Measurements from ENCODE around the gene PRTFDC1. TPM values are rescaled to one million over a fixed set of nuclear protein-coding genes. Genes with fewer than 3 reads are reported as not detected.
"Not testable (repeated sequence)": the region's sequence is repeated elsewhere in the genome, so short reads cannot be mapped to it uniquely, and the experiment has no call there.

The PRTFDC1 gene
- total RNA-seq, 1 donor from 2014 or later, result 15.9 TPM

- no peak for DNase-seq (ENCODE audit: low spot score)
These were observed 102.7 kb downstream of the PRTFDC1 start for GRCh38 chr10:24849501-24850299.

- DNase-seq (ENCODE audit: low spot score), result no peak
These were observed 103.4 kb downstream of the PRTFDC1 start for GRCh38 chr10:24849051-24849450.

GRCh38 chr10:24848195-24848594 lies 104.2 kb downstream of the PRTFDC1 start:
- peak; percentile 68 for DNase-seq (ENCODE audit: low spot score)

DNA sequence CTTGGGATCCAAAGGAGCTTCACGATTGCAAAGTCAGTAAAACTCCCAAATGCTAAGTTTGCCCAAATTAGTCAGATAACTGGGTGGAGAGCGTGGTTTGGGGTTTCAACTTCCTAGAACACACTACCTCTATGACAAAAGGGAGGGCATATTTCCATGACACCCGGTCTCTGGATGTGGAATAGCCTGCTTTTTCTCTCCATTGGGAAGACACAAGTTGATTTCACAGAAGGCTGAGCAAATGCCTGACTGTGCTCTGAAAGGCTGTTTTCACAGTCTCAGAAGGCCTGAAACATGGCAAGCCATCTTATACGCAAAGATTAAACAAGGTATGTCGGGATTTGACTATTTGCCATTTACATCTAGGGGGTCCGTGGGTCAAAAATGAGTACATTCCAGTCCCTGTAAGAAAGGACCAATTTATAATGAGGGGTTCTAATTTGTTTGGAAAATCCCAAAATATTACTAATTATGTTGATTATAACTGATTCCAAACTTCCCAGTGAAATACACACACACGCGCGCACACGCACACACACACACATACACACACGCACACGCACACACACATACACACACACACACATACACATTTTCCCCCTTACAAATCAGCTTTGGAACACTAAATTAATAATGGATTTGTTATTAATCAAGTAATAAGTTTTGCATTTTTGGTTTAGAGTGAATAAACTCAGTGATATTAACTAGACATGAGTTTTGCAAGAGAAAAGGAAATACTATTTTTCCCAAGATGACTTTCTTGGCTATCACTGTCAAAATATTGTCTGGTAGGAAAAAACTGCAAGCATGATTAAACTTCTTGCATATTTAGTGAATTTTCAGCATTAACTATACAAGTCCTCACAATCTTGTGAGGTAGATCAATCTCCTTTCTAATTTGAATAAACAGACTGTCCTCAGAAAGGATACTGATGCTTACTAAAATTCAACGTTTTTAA lies 105.0 kb downstream of the PRTFDC1 start:
- DNase-seq (ENCODE audit: low spot score), result no peak

- no peak for DNase-seq (ENCODE audit: low spot score)
These were observed 107.7 kb downstream of the PRTFDC1 start for GRCh38 chr10:24844742-24845141.

DNA sequence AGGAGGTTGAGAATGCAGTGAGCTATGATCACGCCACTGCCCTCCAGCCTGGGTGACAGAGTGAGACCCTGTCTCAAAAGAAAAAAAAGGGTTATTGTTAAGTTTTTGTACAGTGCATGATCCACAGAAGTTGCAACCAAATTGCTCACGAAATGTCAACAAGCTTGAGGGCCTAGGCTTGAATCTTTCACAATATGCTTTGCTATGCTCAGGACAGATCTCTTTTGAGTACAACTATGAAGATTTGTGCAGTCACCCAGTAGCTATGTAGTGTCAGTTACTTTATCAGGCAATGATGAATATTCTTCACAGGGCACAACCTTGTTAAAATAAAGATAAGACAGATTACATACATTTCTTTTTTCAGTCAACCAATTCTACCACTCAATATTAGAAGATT lies 109.2 kb downstream of the PRTFDC1 start:
- DNase-seq (ENCODE audit: low spot score), result no peak

DNA sequence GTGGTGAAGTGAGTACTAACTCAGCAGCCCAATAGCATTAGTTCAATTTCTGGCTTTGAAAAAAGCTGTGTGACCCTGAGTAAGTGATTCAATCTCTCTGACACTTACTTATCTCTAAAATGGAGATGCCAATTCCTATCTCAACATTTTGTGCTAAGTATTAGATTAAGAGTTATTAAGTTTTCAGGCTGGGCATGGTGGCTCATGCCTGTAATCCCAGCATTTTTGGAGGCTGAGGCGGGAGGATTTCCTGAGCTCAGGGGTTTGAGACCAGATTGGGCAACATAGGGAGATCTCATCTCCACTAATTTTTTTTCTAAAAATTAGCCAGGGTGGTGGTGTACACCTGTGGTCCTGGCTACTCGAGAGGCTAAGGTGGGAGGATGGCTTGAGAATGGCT lies 109.5 kb downstream of the PRTFDC1 start:
- no peak for DNase-seq (ENCODE audit: low spot score)

DNA sequence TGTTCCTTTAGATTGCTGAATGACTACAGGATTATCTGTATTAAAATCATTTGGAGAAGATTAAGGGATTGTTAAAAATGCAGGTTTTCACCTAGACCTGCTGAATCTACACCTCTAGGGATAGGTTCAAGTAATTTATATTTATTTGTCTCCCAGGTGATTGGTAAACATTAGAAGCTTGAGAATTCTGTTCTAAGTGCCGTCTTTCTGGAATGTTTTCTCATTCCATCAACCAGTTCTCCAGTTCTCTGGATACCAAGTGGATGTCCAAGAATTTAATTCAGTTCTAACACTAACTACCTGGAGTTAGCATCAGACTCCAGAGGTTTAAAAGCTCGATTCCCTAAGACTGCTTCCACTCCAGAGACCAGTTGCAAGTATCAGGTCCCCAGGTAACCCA lies 110.9 kb downstream of the PRTFDC1 start:
- DNase-seq (ENCODE audit: low spot score), result no peak

DNA sequence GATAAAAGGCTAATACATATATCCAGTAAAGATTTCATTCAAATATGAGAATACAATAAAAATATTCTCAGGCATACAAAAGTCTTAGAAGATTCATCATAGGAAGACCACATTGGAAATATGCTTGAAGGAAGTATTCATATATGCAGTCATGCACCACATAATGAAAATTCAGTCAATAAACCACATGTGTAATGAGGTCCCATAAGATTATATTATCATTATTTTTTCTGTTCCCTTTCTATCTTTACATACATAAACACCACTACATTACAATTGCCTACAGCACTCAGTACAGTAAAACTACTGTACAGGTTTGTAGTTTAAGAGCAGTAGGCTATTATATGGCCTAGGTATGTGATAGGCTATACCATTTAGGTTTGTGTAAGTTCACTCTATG lies 111.6 kb downstream of the PRTFDC1 start:
- no peak for DNase-seq (ENCODE audit: low spot score)

- not testable (repeated sequence) for DNase-seq (ENCODE audit: low spot score)
These were observed 114.6 kb downstream of the PRTFDC1 start for GRCh38 chr10:24837781-24838180.

DNA sequence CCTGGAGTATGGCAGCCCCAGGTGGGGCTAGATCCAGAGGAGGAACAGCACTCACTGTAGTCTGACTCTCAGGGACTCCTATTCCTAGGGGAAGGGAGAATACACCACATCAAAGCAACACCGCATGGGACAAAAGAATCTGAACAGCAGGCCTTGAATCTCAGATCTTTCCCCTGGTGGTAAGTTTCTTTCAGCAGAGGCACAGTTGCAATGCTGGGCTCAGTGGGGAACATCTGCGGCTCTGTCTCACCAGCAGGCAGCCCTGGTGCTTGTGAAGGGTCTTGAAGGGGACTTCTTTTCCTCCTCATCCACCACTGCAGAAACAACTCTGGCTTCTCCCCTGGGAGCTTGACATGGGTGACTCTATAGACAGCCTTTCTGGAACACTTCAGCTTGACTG lies 117.5 kb downstream of the PRTFDC1 start:
- no peak for DNase-seq (ENCODE audit: low spot score)

DNA sequence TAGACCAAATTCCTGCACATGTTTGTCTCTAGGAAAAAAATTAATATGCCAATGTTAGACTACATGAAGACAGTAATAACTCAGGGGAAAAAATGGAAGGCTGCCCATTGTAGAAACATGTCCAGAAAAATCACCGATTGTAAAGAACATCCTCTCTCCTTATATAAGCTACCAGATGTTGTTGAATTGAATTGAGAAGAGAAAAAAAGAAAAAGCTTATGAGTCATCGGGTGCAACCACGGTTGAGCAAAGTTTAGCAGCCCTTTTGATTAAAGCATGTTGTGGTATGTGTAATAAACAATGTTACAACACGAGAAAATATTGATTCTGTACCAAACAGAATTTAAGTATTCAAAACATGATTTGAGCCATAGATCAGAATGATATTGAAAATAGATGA lies 126.4 kb downstream of the PRTFDC1 start:
- DNase-seq (ENCODE audit: low spot score), result peak; percentile 85

- peak; percentile 85 for DNase-seq (ENCODE audit: low spot score)
These were observed 126.9 kb downstream of the PRTFDC1 start for GRCh38 chr10:24825551-24825950.

DNA sequence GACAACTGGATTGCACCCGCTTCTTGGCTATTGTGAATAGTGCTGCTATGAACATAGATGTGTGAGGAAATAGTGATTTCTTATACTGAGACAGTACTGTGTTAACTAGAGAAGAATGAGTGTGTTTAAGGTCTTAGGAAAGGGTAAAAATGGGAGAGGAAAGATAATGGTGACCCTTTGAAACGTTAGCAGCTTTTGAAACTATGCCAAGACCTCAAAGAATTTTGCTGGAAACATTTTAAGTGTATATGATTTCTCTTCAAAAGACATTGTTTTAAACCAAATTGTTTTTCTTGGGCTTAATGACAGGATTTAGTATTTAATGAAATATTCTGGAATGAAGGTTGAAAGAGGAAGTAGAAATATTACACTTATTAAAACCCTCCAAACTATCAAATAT lies 127.9 kb downstream of the PRTFDC1 start:
- DNase-seq (ENCODE audit: low spot score), result no peak

DNA sequence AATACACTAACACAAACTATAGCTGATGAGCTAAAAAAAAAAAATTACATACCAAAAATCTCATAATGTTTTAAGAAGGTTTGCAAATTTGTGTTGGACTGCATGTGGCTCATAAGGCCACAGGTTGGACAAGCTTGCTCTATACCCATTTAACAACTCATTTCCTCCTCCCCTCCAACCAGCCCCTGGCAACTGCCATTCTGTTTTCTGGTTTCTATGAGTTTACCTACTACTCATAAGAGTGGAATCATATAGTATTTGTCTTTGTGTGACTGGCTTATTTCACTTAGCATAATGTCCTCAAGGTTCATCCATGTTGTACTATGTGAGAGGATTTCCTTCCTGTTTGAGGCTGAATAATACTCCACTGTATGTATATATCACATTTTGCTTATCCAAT lies 128.3 kb downstream of the PRTFDC1 start:
- DNase-seq (ENCODE audit: low spot score), result no peak

- peak; percentile 8 for DNase-seq (ENCODE audit: low spot score)
These were observed 129.8 kb downstream of the PRTFDC1 start for GRCh38 chr10:24822590-24822989.

DNA sequence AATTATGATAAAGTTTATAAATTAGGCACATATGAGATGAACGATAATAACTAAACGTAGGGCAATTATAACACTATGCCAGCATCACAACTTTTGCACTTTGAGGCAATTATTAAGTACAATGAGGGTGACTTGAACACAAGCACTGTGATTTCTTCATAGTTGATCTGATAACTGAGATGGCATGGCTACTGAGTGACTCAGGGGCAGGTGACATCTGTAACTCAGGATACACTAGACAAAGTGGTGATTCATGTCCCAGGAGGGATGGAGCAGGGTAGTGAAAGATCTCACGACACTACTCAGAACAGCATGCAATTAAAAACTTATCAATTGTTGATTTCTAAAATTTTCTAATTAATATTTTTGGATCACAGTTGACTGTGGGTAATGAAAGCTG lies 130.4 kb downstream of the PRTFDC1 start:
- no peak for DNase-seq (ENCODE audit: low spot score)

- DNase-seq (ENCODE audit: low spot score), result no peak
These were observed 135.5 kb downstream of the PRTFDC1 start for GRCh38 chr10:24816868-24817396.

DNA sequence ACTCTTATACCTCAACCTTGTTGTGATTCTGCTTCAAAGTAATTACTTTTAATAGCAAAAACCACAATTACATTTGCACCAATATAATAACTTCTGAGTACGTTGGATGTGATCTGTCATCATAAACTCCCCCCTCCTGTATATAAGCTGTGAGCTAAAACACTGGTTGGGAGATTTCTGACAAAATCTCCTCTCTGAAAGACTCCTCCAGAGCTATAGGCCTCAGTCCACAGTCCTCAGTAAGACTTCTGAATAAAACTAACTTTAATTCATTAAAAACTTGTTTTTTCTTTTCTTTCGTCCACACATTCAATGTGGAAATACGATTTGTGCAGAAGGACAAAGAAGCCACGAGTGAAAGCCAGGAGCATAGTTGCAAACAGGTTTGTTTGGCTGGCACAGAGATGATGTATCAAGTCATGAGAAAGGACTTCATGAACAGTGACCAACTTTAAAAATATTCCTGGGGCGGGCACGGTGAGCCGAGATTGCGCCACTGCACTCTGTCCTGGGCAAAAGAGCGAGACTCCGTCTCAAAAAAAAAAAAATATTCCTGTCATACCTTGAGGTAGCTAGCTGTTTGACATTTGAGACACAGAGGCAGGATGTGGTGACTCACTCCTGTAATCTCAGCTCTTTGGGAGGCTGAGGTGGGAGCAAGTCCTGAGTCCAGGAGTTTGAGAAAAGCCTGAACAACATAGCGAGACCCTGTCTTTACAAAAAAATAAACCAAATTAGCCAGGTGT lies 137.7 kb downstream of the PRTFDC1 start:
- no peak for DNase-seq (ENCODE audit: low spot score)

DNA sequence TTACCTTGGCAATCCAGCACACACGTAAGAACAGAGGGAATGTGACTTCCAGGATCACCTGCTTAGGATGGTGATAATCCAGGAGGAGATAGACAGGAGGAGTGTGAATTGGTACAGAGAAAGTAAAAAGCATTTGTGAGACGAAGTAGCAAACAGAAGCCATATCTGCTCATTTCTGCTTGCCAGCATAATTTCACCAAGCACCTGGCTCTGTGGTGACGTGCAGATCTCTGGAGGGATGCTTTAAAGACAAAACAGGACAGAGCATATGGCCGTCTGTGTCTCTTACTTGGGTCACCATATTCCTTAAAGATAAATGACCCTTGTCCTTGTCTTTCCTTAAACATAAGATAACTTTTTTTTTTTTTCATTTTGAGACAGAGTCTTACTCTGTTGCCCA lies 138.6 kb downstream of the PRTFDC1 start:
- no peak for DNase-seq (ENCODE audit: low spot score)

DNA sequence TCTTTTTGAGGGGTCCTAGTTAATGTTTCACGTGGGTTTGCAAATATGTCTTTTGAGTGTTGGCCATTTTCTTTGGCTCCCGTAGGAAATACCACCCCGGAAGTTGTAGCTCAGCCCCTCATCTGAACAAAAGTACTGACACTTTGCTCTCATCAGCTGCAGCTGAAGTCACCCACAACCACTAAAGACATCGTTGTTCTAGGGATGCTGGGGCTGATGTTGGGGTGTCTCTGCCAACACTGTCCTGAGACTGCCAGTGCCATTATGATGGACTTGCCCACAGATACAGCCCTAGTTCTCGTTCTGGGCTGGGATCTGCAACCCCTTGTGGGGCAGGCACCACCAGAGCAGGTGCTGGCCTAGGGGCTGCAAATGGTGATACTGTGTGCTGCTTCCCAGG lies 146.1 kb downstream of the PRTFDC1 start:
- no peak for DNase-seq (ENCODE audit: low spot score)

- no peak for DNase-seq (ENCODE audit: low spot score)
These were observed 147.4 kb downstream of the PRTFDC1 start for GRCh38 chr10:24804956-24805355.

Data from umbilical cord (tissue), 2 donors.